ENCODE measurements around the gene ATRIP.

The ATRIP gene

DNA sequence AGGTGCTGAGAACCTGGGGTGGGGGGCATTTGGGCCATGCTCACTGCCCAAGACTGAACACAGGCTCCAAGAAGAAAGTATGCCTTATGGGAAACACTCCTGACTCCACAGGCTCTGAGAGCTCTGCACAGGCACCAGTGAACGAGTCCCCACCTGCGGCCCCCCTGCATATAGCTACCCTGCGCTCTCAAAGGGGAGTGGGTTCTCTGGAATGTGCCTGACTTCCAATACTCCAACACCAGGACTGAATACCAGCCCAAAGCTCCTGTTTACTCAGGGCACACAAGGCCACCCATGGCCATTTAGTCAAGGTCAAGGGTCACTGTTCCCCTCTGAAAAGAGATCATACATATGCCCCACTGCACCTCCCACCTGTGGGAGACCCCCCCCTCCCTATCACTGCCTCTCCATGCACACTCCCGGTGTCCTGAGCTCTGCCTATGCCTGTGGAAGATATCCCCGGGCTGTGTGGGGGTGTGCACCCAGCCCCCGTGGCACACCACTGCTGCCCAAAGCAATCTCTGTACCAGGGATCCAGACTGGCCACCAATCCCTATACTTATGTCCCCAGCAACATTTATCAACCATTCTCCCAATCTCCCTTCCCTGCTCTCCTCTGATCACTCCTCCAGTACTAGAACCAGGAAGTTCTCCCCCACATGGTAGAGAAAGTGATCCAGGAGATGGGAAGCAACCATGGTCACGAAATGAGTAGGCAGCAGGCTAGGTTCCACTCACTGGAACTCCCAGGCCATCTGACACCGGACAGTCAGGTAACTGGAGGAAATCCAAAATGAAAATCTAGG, 15.1 kb upstream of the ATRIP start:
- Histone ChIP-seq H2AFZ (ENCODE audit: low read depth, low read length) (no peak overlapping the region), H3K27me3 (ENCODE audit: insufficient read depth, low read length, poor library complexity) (peaks cover 19% of the 10 kb centered on the region), H4K20me1 (ENCODE audit: insufficient read depth, low read length) (peaks cover 8% of the 10 kb centered on the region), H3K9me3 (ENCODE audit: insufficient read depth, low read length, severe bottlenecking) (no peaks in the 10 kb centered on the region), H3K79me2 (ENCODE audit: insufficient read depth, low read length) (peaks cover 2% of the 10 kb centered on the region; the same call in 1 of the 2 replicates), H3K4me3 (ENCODE audit: low read depth in 1 of 2, low read length in 2 of 2) (no peak overlapping the region), H3K9ac (ENCODE audit: low read depth, low read length) (no peak overlapping the region), H3K4me2 (ENCODE audit: insufficient read depth, low read length) (no peak overlapping the region), H3K36me3 (ENCODE audit: insufficient read depth, low read length) (peaks cover 27% of the 10 kb centered on the region), H3K27ac (ENCODE audit: low read length) (no peak overlapping the region), H3K4me1 (ENCODE audit: insufficient read depth, low read length) (peaks cover 32% of the 10 kb centered on the region)
- DNase-seq, result no peak
- TF ChIP-seq, protein P1, sequence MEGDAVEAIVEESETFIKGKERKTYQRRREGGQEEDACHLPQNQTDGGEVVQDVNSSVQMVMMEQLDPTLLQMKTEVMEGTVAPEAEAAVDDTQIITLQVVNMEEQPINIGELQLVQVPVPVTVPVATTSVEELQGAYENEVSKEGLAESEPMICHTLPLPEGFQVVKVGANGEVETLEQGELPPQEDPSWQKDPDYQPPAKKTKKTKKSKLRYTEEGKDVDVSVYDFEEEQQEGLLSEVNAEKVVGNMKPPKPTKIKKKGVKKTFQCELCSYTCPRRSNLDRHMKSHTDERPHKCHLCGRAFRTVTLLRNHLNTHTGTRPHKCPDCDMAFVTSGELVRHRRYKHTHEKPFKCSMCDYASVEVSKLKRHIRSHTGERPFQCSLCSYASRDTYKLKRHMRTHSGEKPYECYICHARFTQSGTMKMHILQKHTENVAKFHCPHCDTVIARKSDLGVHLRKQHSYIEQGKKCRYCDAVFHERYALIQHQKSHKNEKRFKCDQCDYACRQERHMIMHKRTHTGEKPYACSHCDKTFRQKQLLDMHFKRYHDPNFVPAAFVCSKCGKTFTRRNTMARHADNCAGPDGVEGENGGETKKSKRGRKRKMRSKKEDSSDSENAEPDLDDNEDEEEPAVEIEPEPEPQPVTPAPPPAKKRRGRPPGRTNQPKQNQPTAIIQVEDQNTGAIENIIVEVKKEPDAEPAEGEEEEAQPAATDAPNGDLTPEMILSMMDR (IDR thresholded peaks at IDR 0.05; ENCODE audit: borderline replicate concordance, extremely low read depth, low read length, poor library complexity, severe bottlenecking), result no peak
- TF ChIP-seq EZH2 (IDR thresholded peaks at IDR 0.05; ENCODE audit: borderline replicate concordance, low read depth, low read length, severe bottlenecking), result no peak
- ATAC-seq (ENCODE audit: insufficient read depth, low read depth), result no peak

DNA sequence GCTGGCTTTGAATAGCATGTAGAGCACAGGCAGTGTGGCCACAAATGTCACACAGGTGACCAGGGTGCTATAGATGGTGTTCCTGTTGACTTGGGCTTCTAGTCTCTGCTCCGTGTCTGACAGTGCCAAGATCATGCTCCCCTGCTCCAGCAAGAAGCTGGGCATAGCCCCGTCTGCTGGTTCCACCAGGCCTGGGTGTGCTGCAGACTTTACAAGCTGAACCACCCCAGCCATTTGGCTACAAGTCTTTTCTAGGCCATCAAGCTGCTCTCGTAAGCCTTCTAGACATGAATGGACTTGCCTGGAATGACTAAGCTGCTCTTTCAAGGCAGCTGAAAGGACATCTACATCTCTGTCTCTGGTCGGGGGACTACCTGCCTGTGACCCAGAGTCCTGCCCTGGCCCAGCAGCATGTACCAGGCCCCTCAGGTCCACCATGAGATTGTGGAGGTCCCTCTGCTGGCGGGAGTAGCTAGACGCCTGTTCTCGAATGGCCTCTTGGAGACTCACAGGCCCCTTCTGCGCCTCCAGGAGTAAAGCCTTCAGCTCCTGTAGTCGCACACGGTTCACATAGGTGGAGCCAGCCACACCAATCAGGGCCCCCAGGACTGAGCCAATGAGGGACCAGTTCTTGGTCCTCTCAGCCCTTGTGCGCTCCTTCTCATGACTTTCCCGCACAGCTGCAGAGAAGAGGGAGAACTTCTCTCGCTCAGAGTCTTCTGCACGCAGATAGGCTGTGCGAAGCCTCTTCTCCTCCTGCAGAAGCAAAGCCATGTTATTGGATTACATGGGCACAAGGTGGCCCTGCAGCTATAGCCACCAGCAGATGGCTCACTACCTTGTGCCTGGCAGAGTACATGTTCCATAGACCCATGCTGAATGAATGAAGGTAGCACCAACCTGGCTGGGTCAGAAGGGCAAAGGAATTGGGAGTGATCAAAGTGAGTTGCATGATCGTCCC, 13.8 kb upstream of the ATRIP start:
- no peaks in the 10 kb centered on the region for H3K9me3 ChIP-seq (ENCODE audit: insufficient read depth, low read length, severe bottlenecking)
- H4K20me1 ChIP-seq (ENCODE audit: insufficient read depth, low read length), result peaks cover 6% of the 10 kb centered on the region
- no peak overlapping the region for H2AFZ ChIP-seq (ENCODE audit: low read depth, low read length)
- ATAC-seq (ENCODE audit: insufficient read depth, low read depth) (no peak), DNase-seq (no peak)
- H3K4me3 ChIP-seq (ENCODE audit: low read depth in 1 of 2, low read length in 2 of 2), result no peak overlapping the region
- H3K36me3 ChIP-seq (ENCODE audit: insufficient read depth, low read length), result peaks cover 27% of the 10 kb centered on the region
- TF ChIP-seq, protein P1 (IDR thresholded peaks at IDR 0.05; ENCODE audit: borderline replicate concordance, extremely low read depth, low read length, poor library complexity, severe bottlenecking), result peak; percentile 36
- no peak for TF ChIP-seq EZH2 (IDR thresholded peaks at IDR 0.05; ENCODE audit: borderline replicate concordance, low read depth, low read length, severe bottlenecking)
- peaks cover 16% of the 10 kb centered on the region for H3K27me3 ChIP-seq (ENCODE audit: insufficient read depth, low read length, poor library complexity)
- no peak overlapping the region for H3K9ac ChIP-seq (ENCODE audit: low read depth, low read length)
- H3K4me1 ChIP-seq (ENCODE audit: insufficient read depth, low read length), result peaks cover 36% of the 10 kb centered on the region
- no peak overlapping the region for H3K27ac ChIP-seq (ENCODE audit: low read length)
- H3K4me2 ChIP-seq (ENCODE audit: insufficient read depth, low read length), result no peak overlapping the region
- peaks cover 2% of the 10 kb centered on the region; the same call in 1 of the 2 replicates for H3K79me2 ChIP-seq (ENCODE audit: insufficient read depth, low read length)

DNA sequence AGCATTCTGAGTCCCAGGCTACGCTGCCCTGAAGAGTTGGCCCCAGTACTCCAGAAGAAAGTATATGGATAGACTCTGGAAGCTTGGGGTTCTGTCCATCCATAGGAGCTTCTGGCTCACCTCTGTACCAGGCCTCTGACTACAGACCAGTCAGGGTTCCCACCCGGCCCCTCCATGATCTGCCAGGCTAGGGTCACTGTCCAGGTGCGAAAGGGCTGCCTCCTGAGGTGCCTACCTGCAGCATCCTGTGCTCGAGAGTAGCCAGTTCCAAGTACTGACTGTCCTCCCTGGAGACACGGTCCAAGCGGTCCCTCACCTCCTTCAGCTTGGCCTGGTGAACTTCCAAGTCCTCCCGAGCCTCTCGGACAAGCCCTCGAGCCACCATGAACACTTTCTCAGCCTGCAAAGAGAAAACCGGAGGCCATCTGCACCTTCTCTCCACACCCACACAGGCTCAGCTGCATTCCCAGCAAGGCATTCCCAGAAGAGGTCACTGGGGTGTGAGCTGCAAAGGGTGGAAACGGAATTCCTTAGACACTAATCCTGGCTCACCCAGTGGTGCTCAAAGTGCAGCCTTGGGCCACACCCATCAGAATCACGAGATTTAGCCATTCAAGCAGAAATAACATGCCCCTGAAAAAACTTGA, 12.9 kb upstream of the ATRIP start:
- Histone ChIP-seq H3K27me3 (ENCODE audit: insufficient read depth, low read length, poor library complexity) (peaks cover 7% of the 10 kb centered on the region), H3K36me3 (ENCODE audit: insufficient read depth, low read length) (peaks cover 27% of the 10 kb centered on the region), H3K9me3 (ENCODE audit: insufficient read depth, low read length, severe bottlenecking) (no peaks in the 10 kb centered on the region), H4K20me1 (ENCODE audit: insufficient read depth, low read length) (0 out of 2 replicates have a peak, but pooled peaks cover 3% of the 10 kb centered on the region), H3K27ac (ENCODE audit: low read length) (no peak overlapping the region), H3K9ac (ENCODE audit: low read depth, low read length) (no peak overlapping the region), H2AFZ (ENCODE audit: low read depth, low read length) (no peak overlapping the region), H3K4me2 (ENCODE audit: insufficient read depth, low read length) (no peak overlapping the region), H3K4me1 (ENCODE audit: insufficient read depth, low read length) (peaks cover 30% of the 10 kb centered on the region), H3K79me2 (ENCODE audit: insufficient read depth, low read length) (peaks cover 2% of the 10 kb centered on the region), H3K4me3 (ENCODE audit: low read depth in 1 of 2, low read length in 2 of 2) (no peak overlapping the region)
- TF ChIP-seq, protein P1 (IDR thresholded peaks at IDR 0.05; ENCODE audit: borderline replicate concordance, extremely low read depth, low read length, poor library complexity, severe bottlenecking), result no peak
- TF ChIP-seq EZH2 (IDR thresholded peaks at IDR 0.05; ENCODE audit: borderline replicate concordance, low read depth, low read length, severe bottlenecking), result no peak
- ATAC-seq (ENCODE audit: insufficient read depth, low read depth), result no peak
- no peak for DNase-seq

All from DND-41 (cell line).